ACC112 (cell line): ENCODE results near the gene VTA1.

Experiments
- H2AFZ ChIP-seq: fragments of 200-600 bp; sonication (generic); one replicate; pipeline ENCODE4 v1.6.0; 2017; ENCODE audit warnings: antibody characterized with exemption, low read length; ENCODE audit not compliant: unreplicated experiment
- H3K27ac ChIP-seq: fragments of 200-600 bp; sonication (generic); 2 replicates; pipeline ENCODE4 v1.5.1; 2014; ENCODE audit warnings: low read depth, mild to moderate bottlenecking, antibody characterized with exemption, low read length, moderate library complexity
- H3K27me3 ChIP-seq: fragments of 200-600 bp; sonication (generic); 2 replicates; pipeline ENCODE4 v1.6.1; 2014; ENCODE audit warnings: mild to moderate bottlenecking, antibody characterized with exemption, low read length, moderate library complexity, mixed read lengths; ENCODE audit not compliant: insufficient read depth
- H3K36me3 ChIP-seq: fragments of 200-600 bp; sonication (generic); 2 replicates; pipeline ENCODE4 v1.6.1; 2016; ENCODE audit warnings: mild to moderate bottlenecking, antibody characterized with exemption, low read length, moderate library complexity, mixed read lengths; ENCODE audit not compliant: insufficient read depth
- H3K4me1 ChIP-seq: fragments of 200-600 bp; sonication (generic); one replicate; pipeline ENCODE4 v1.6.1; 2016; ENCODE audit warnings: low read length, mixed read lengths; ENCODE audit not compliant: insufficient read depth, unreplicated experiment, control insufficient read depth
- H3K4me3 ChIP-seq: fragments of 200-600 bp; sonication (generic); 2 replicates; pipeline ENCODE4 v1.5.1; 2014; ENCODE audit warnings: mild to moderate bottlenecking, low read depth, low read length
- H3K79me2 ChIP-seq: fragments of 200-600 bp; sonication (generic); one replicate; pipeline ENCODE4 v1.6.0; 2016; ENCODE audit warnings: low read length; ENCODE audit not compliant: control insufficient read depth, unreplicated experiment, insufficient read depth

VTA1 gene

DNA sequence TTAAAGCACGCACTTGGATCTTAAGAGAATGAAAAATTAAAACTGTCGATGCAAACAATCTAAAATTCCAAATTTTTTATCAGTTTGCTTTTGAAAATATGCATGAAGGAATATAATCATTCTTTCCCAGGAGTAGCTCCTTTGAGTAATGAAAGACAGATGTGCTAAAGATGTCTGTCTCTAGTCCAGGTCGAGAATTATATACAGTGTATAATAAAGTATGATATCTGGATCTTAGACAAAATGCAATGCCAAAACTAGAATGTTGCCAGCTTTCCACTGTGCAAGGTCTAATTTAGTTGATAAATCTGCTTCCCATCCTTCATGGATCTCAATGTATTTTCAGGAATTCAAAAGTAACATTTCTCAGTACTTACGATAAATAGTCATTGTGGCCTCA is 89.6 kb downstream of the VTA1 start:
- H3K79me2 ChIP-seq, result no peaks in the 10 kb centered on the region
- no peak overlapping the region for H3K27ac ChIP-seq

DNA sequence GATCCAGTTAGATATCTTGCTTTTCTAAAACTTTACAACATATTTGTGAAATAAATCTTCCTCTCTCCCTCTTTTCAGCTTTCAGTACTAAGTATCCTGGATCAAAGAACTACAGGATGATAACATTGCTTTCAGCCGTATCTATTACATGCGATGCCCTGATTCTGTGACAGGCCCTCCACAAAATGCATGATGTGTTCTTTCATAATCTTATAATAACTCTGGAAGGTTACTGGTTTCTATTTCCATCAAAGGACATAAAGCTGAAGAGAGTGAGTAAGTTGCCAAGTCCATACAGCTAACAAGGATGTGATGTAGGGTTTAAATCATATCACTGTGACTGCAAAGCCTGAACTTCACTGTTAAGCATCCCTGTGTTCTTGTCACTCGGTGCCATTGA is 91.8 kb downstream of the VTA1 start:
- no peaks in the 10 kb centered on the region for H3K36me3 ChIP-seq
- no peaks in the 10 kb centered on the region for H3K79me2 ChIP-seq
- H3K27ac ChIP-seq, result no peak overlapping the region
- no peaks in the 10 kb centered on the region for H3K27me3 ChIP-seq
- H3K4me3 ChIP-seq, result no peak overlapping the region
- no peak overlapping the region for H2AFZ ChIP-seq
- no peaks in the 10 kb centered on the region for H3K4me1 ChIP-seq

More for the DNA sequence above, 89.6 kb downstream of the VTA1 start:
- H3K27me3 ChIP-seq, result no peaks in the 10 kb centered on the region
- no peak overlapping the region for H2AFZ ChIP-seq
- no peaks in the 10 kb centered on the region for H3K4me1 ChIP-seq
- no peaks in the 10 kb centered on the region for H3K36me3 ChIP-seq
- H3K4me3 ChIP-seq, result no peak overlapping the region

DNA sequence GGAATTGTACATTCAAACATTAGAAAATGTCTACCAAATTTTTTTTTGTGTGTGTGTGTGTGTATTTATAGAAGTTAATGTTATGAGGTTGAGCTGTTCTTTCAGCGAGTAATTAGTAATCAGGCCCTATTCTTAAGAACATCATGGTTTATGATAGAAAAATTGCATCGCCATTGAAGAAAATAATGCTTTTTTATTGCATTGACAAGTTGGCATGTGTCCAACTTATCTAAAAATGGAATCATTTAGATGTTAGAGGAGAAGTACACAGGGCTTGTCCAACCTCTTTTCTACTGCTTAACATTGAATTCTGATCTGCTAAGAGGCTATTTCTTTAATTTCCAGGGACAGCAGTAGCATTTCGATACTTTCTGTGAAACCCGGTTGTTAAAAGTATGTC is 93.1 kb downstream of the VTA1 start:
- Histone ChIP-seq H3K4me3 (no peak overlapping the region), H2AFZ (no peak overlapping the region), H3K79me2 (no peaks in the 10 kb centered on the region), H3K27ac (no peak overlapping the region), H3K27me3 (no peaks in the 10 kb centered on the region), H3K4me1 (no peaks in the 10 kb centered on the region), H3K36me3 (no peaks in the 10 kb centered on the region)

DNA sequence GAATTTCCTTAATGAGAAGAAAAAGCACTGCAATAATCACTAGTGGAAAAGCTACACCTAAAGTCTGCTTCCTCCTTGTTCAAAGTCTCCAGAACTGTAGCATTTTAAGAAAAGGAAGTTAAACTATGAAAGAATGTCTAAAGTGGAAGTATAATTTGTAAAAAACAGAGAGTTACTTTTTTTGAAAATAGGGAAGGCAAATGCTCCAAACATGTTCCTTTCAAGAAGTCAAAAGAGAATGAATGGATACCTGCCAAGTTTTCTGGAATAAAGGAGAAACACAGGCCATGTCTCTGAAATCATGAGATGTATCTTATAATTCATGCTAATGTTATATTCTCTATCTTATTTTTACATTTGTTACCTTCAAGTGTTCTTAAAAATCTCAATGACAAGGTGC is 94.0 kb downstream of the VTA1 start:
- no peaks in the 10 kb centered on the region for H3K4me1 ChIP-seq
- no peak overlapping the region for H2AFZ ChIP-seq
- H3K4me3 ChIP-seq, result no peak overlapping the region
- no peaks in the 10 kb centered on the region for H3K36me3 ChIP-seq
- no peaks in the 10 kb centered on the region for H3K27me3 ChIP-seq
- H3K79me2 ChIP-seq, result no peaks in the 10 kb centered on the region
- no peak overlapping the region for H3K27ac ChIP-seq

DNA sequence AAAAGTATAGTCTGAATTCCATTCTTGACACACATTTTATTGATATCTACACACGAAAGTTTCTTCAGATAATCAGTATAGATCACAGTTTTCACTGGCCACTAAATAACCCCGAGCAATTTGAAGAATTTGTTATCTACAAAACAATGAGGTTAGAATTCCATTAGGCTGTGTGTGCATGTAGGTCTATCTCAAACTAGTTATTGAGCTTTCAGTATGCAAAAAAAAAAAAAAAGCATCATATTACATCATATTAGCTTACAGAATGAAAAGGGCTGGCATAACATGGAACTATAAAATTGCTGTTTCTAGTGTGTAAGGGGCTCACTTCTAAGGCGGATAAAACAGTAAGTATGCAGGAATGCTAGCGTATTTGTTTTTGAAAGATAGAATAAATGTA is 95.2 kb downstream of the VTA1 start:
- no peaks in the 10 kb centered on the region for H3K4me1 ChIP-seq
- H3K27me3 ChIP-seq, result no peaks in the 10 kb centered on the region
- H3K27ac ChIP-seq, result no peak overlapping the region
- H3K4me3 ChIP-seq, result no peak overlapping the region
- H2AFZ ChIP-seq, result no peak overlapping the region
- H3K79me2 ChIP-seq, result no peaks in the 10 kb centered on the region
- no peaks in the 10 kb centered on the region for H3K36me3 ChIP-seq

DNA sequence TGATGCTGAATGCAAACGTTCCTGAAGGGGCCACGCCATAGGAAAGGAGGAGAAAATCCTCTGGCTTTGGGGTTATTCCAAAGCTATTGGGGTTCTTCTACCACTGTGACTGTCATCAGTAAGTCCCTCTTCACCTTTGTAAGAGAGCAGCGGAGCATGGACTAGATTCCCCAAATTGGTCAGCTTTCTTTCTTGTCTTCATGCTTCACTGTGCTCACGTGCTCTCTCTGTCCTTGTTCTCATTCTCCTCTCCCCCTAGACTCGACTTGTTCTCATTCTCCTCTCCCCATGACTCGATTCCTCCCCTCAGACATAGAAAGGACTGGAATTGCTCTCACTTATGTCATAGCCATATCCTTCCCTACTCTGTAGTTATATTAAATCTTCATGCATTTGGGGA is 99.9 kb downstream of the VTA1 start:
- Histone ChIP-seq H3K27ac (no peak overlapping the region), H3K4me3 (no peak overlapping the region), H2AFZ (no peak overlapping the region), H3K27me3 (no peaks in the 10 kb centered on the region), H3K4me1 (no peaks in the 10 kb centered on the region), H3K36me3 (no peaks in the 10 kb centered on the region), H3K79me2 (no peaks in the 10 kb centered on the region)

DNA sequence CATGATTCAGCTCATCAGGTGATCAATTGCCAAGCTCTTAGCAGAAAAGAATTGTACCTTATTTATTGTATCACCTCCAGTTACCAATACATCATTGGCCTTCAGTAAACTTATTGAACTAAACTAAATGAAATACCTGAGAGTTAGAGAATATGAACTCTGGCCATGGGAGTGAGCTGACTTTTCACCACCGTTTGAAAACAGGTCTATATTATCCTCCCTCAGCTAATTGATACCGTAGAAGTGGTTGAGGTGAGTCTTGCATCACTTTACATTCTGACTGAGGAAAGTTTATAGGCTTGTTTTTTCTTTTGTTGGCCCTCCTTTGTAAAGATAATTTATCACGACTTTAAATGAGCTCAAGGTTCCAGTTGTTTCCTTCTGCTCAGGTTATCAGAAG is 102.2 kb downstream of the VTA1 start:
- H3K36me3 ChIP-seq, result no peaks in the 10 kb centered on the region
- H3K79me2 ChIP-seq, result no peaks in the 10 kb centered on the region
- no peak overlapping the region for H3K4me3 ChIP-seq
- no peak overlapping the region for H3K27ac ChIP-seq
- H2AFZ ChIP-seq, result no peak overlapping the region
- H3K27me3 ChIP-seq, result no peaks in the 10 kb centered on the region
- H3K4me1 ChIP-seq, result no peaks in the 10 kb centered on the region

DNA sequence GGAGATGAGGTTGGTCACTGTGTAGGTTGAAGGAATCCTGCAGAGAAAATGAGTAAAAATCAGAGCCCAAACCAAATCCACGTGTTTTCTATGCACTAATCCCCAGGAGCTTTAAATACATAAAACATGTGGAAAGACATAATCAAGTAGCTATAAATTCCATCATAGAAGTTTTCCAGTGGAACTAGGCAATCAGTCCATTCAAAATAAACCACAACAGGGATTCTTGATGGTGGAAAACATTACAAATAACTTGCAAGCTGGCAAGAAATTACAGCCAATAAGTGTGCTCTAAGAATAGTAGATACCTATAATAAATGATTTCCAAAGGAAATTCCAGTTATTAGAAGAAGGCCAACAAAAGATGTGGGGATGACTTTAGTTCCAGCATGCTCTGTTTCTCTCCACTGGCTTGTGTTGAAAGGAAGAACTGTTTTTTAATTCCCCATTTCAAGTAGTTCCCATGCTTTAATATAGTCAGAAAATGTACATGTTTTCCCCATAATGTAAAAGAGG is 104.9 kb downstream of the VTA1 start:
- no peaks in the 10 kb centered on the region for H3K4me1 ChIP-seq

DNA sequence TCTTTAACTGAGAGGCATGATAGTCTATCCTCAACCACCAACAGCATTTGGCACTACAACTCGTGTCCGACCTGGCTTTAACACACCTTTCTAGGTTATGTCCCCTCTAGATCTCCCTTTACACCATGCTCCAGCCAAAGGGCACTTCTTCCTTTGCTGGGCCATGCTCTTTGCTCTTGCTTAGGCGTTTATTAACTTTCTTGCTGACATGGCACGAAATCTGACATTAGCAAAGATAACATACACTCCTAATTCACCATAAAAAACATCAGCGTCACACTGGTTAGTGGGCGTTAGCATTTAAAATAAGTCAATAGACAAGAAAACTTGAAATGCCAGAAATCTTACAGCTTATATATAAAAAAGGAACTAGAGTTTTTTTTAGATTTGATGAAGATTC is 107.5 kb downstream of the VTA1 start:
- Histone ChIP-seq H3K79me2 (no peaks in the 10 kb centered on the region), H2AFZ (no peak overlapping the region), H3K27me3 (no peaks in the 10 kb centered on the region), H3K27ac (no peak overlapping the region), H3K4me3 (no peak overlapping the region), H3K36me3 (no peaks in the 10 kb centered on the region), H3K4me1 (no peaks in the 10 kb centered on the region)

More for the DNA sequence above, 104.9 kb downstream of the VTA1 start:
- no peak overlapping the region for H3K27ac ChIP-seq
- no peak overlapping the region for H3K4me3 ChIP-seq
- H2AFZ ChIP-seq, result no peak overlapping the region
- no peaks in the 10 kb centered on the region for H3K36me3 ChIP-seq
- H3K79me2 ChIP-seq, result no peaks in the 10 kb centered on the region
- H3K27me3 ChIP-seq, result no peaks in the 10 kb centered on the region

DNA sequence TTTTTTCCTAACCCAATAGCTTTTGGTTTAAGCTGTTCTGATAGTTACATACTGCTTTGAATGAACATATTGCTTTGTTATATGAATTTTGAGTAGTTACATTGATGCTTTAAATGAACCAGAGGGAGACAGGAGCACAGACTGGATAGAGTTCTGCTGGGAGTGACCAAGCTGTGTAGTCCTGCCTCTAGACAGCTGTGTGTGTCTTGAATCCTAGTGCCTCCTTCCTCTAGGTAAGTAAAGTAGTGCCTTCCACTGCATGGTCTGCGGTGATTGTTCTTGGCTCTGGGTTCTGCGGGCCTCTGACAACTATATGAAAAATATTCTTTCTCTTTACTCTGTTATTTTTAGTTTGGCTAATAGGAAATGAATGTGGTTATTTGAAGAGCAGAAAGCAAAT is 108.7 kb downstream of the VTA1 start:
- no peaks in the 10 kb centered on the region for H3K27me3 ChIP-seq
- no peak overlapping the region for H2AFZ ChIP-seq
- H3K79me2 ChIP-seq, result no peaks in the 10 kb centered on the region
- no peaks in the 10 kb centered on the region for H3K4me1 ChIP-seq
- H3K36me3 ChIP-seq, result no peaks in the 10 kb centered on the region
- no peak overlapping the region for H3K27ac ChIP-seq
- no peak overlapping the region for H3K4me3 ChIP-seq

DNA sequence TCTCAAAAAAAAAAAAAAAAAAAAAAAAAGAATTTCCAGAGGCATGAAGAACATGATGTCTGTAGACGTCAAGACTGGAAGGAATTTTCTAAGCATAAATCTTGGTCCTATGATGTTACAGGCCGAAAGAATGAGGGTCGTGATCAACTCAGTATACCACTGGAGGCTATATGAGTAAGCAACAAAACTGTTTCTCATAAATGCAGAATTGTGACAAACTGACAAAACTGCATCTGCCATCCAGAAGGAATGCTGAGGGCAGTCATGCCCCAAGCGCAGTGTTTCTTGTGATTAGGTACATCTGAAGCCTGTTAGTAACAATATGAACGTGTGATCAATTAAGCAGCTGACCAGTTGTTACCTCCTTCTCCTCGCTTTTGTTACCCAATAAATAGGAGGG is 111.2 kb downstream of the VTA1 start:
- H2AFZ ChIP-seq, result no peak overlapping the region
- H3K36me3 ChIP-seq, result no peaks in the 10 kb centered on the region
- H3K79me2 ChIP-seq, result no peaks in the 10 kb centered on the region
- no peak overlapping the region for H3K4me3 ChIP-seq
- no peaks in the 10 kb centered on the region for H3K4me1 ChIP-seq
- H3K27ac ChIP-seq, result no peak overlapping the region
- no peaks in the 10 kb centered on the region for H3K27me3 ChIP-seq
